ENCODE measurements around the gene PERM1. TPM values are rescaled to one million over a fixed set of nuclear protein-coding genes. Genes with fewer than 3 reads are reported as not detected.

Gene PERM1
- total and polyA plus RNA-seq, 9 of the 15 experiments (the other 6 are each of a cell fraction or from before 2014, with no cell fraction given): not detected

- TF ChIP-seq TOE1 (IDR thresholded peaks at IDR 0.05; ENCODE audit: borderline replicate concordance): no peak; the same call in 1 of the 2 replicates
- no peak for TF ChIP-seq TOE1 (CRISPR knock-in tag; IDR thresholded peaks at IDR 0.05; ENCODE audit: borderline replicate concordance, low read depth)
- TF ChIP-seq NR2C2 (CRISPR knock-in tag; IDR thresholded peaks at IDR 0.05): no peak; the same call in 1 of the 2 replicates
- peak; percentile 37; the same call in 1 of the 2 replicates for TF ChIP-seq NR2C2 (tag; IDR thresholded peaks at IDR 0.05)
- TF ChIP-seq ZBTB2 (IDR thresholded peaks at IDR 0.05): no peak
- no peak for TF ChIP-seq POLR2B (IDR thresholded peaks at IDR 0.05; ENCODE audit: low read depth, partially characterized antibody)
- TF ChIP-seq GTF3C2 (IDR thresholded peaks at IDR 0.05; ENCODE audit: borderline replicate concordance, extremely low read depth, insufficient read length): no peak
- TF ChIP-seq ZNF444 (CRISPR knock-in tag; IDR thresholded peaks at IDR 0.05): no peak
- TF ChIP-seq KDM2B (CRISPR knock-in tag; IDR thresholded peaks at IDR 0.05): 0 out of 2 replicates have a peak, but pooled peaks have one; percentile 30
- TF ChIP-seq PTTG1 (tag; IDR thresholded peaks at IDR 0.05; ENCODE audit: low read depth): no peak
- no peak for TF ChIP-seq E2F3 (CRISPR knock-in tag; IDR thresholded peaks at IDR 0.05)
- TF ChIP-seq ZBTB43 (CRISPR knock-in tag; IDR thresholded peaks at IDR 0.05): 0 out of 2 replicates have a peak, but pooled peaks have one; percentile 15
These were observed 19.3 kb upstream of the PERM1 start (continued) for GRCh38 chr1:1001057-1001783.

Measured in K562 (cell line).